ENCODE data around the gene RASAL3.

RASAL3 gene

DNA sequence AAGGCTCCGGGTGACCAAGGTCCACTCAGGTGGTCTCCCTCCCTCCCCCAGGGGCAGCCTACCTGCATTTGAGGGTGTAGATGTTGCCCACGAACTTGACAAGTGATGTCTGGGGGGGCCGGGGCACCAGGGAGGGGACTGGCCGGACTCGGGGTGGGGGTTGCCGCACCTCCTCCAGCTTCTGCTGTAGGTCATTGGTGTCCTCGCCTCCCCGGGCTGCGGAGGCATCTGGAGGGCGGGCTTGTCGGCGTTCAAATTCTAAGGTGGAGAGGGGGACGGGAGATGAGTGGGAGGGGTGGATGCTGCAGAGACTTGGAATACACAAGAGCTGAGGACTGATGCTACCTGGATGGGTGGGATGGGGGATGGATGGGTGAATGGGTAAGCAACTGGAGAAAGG, 40.2 kb downstream of the RASAL3 start:
- DNase-seq (ENCODE audit: low spot score) (no peak), ATAC-seq (ENCODE audit: low read depth) (no peak)
- H3K4me1 ChIP-seq (ENCODE audit: insufficient read depth, poor library complexity, severe bottlenecking), result no peaks in the 10 kb centered on the region
- H3K36me3 ChIP-seq (ENCODE audit: low read depth), result peaks cover 53% of the 10 kb centered on the region
- peaks cover 4% of the 10 kb centered on the region for H3K9me3 ChIP-seq (ENCODE audit: severe bottlenecking)
- no peak overlapping the region for H3K27ac ChIP-seq (ENCODE audit: poor library complexity, severe bottlenecking)
- no peak overlapping the region for H3K4me3 ChIP-seq (ENCODE audit: severe bottlenecking)
- TF ChIP-seq, protein P1, sequence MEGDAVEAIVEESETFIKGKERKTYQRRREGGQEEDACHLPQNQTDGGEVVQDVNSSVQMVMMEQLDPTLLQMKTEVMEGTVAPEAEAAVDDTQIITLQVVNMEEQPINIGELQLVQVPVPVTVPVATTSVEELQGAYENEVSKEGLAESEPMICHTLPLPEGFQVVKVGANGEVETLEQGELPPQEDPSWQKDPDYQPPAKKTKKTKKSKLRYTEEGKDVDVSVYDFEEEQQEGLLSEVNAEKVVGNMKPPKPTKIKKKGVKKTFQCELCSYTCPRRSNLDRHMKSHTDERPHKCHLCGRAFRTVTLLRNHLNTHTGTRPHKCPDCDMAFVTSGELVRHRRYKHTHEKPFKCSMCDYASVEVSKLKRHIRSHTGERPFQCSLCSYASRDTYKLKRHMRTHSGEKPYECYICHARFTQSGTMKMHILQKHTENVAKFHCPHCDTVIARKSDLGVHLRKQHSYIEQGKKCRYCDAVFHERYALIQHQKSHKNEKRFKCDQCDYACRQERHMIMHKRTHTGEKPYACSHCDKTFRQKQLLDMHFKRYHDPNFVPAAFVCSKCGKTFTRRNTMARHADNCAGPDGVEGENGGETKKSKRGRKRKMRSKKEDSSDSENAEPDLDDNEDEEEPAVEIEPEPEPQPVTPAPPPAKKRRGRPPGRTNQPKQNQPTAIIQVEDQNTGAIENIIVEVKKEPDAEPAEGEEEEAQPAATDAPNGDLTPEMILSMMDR (IDR thresholded peaks at IDR 0.05; ENCODE audit: poor library complexity, severe bottlenecking), result no peak
- H3K27me3 ChIP-seq (ENCODE audit: insufficient read depth, poor library complexity, severe bottlenecking), result no peaks in the 10 kb centered on the region

DNA sequence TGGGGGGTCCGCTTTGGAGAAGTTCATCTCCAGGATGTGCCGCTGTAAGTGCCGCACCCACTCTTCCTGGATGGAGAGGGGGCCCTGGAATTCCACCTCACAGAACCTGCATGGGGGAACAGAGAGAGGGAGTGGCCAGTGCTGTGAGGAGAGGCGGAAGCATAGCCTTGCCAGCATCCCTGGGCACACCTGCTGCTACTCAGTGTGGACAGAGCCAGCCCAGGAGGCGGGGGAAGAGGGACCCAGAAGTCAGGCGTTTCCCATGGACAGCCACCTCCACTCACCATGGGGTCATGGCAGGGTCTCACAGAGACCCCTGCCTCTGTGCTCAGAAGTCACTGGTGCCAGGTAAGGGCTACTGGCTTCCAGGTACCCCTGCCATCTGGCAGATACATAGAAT, 41.2 kb downstream of the RASAL3 start:
- Histone ChIP-seq H3K27ac (ENCODE audit: poor library complexity, severe bottlenecking) (no peak overlapping the region), H3K9me3 (ENCODE audit: severe bottlenecking) (peaks cover 4% of the 10 kb centered on the region), H3K27me3 (ENCODE audit: insufficient read depth, poor library complexity, severe bottlenecking) (no peaks in the 10 kb centered on the region), H3K36me3 (ENCODE audit: low read depth) (peaks cover 47% of the 10 kb centered on the region), H3K4me3 (ENCODE audit: severe bottlenecking) (no peak overlapping the region), H3K4me1 (ENCODE audit: insufficient read depth, poor library complexity, severe bottlenecking) (no peaks in the 10 kb centered on the region)
- TF ChIP-seq, protein P1 (IDR thresholded peaks at IDR 0.05; ENCODE audit: poor library complexity, severe bottlenecking), result no peak
- DNase-seq (ENCODE audit: low spot score) (no peak), ATAC-seq (ENCODE audit: low read depth) (no peak)

DNA sequence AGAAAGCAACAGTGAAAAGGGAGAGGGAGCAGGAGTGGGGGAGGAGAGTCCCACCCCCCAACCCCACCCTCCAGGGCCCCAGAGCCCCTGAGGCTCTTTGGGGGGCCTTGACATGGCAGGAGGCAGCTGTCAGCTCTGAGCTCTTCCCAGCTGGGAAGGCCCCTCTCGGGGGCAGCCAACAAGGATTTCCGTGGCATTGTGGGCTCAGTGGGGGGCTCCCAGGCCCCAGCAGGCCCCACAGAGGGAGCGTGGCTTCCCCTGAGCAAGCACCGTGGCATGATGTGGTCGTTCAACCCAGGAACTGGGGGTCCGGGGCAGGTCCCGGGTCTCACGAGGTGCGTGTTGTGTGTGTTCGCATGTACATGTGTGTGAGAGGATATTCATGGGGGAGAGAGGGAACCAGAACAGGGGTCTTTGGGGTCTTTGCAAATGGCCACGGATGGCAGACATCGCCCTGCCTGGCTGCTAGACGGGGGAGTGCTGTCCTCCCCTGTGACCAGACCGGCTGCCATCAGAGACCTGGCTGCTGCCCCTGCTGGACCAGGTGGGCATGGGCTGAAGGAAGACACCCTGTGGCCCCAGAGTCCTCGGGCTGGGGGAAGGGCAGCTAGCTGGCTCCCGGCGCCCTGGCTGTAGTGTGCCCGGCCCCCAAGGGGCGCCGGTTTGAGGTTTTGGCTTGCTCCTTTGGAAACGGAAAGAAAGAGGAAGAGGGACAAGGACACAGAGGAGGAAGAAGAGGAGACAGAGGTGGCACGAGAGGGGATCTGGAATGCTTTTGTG, 41.9 kb downstream of the RASAL3 start:
- DNase-seq (ENCODE audit: low spot score), result peak; percentile 47
- no peak for ATAC-seq (ENCODE audit: low read depth)
- Histone ChIP-seq H3K4me1 (ENCODE audit: insufficient read depth, poor library complexity, severe bottlenecking) (no peaks in the 10 kb centered on the region), H3K4me3 (ENCODE audit: severe bottlenecking) (no peak overlapping the region), H3K27me3 (ENCODE audit: insufficient read depth, poor library complexity, severe bottlenecking) (no peaks in the 10 kb centered on the region), H3K36me3 (ENCODE audit: low read depth) (peaks cover 40% of the 10 kb centered on the region), H3K27ac (ENCODE audit: poor library complexity, severe bottlenecking) (no peak overlapping the region), H3K9me3 (ENCODE audit: severe bottlenecking) (peaks cover 4% of the 10 kb centered on the region)
- TF ChIP-seq, protein P1 (IDR thresholded peaks at IDR 0.05; ENCODE audit: poor library complexity, severe bottlenecking), result no peak

DNA sequence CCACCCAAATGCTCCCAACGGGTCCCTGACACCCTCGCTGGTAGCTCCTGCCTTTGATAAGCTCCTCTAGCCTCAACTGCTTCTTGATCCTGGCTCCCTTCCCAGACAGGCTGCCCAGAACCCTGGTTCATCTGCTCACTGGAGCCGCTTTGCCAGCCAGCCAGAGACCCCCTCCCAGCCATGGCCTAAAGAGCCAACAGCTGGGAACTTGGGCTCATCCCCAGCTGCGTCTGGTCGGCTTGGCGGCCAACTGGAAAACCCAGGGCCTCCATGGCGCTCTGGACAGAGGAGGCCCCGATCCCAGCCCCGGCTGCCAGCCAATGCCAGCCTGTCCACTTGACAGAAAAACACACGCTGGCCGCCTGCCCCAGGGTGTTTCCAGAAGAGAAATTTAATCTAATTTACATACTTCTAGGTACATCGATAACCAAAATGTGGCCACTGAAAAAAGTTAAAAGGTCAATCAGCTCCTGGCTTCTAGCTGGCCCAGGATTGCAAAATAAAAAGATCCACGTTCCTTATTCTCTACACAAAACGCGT, 42.6 kb downstream of the RASAL3 start:
- DNase-seq (ENCODE audit: low spot score), result no peak
- Histone ChIP-seq H3K27ac (ENCODE audit: poor library complexity, severe bottlenecking) (no peak overlapping the region), H3K9me3 (ENCODE audit: severe bottlenecking) (peaks cover 4% of the 10 kb centered on the region), H3K27me3 (ENCODE audit: insufficient read depth, poor library complexity, severe bottlenecking) (no peaks in the 10 kb centered on the region), H3K4me1 (ENCODE audit: insufficient read depth, poor library complexity, severe bottlenecking) (no peaks in the 10 kb centered on the region), H3K36me3 (ENCODE audit: low read depth) (peaks cover 37% of the 10 kb centered on the region), H3K4me3 (ENCODE audit: severe bottlenecking) (no peak overlapping the region)
- TF ChIP-seq, protein P1 (IDR thresholded peaks at IDR 0.05; ENCODE audit: poor library complexity, severe bottlenecking), result no peak
- no peak for ATAC-seq (ENCODE audit: low read depth)

DNA sequence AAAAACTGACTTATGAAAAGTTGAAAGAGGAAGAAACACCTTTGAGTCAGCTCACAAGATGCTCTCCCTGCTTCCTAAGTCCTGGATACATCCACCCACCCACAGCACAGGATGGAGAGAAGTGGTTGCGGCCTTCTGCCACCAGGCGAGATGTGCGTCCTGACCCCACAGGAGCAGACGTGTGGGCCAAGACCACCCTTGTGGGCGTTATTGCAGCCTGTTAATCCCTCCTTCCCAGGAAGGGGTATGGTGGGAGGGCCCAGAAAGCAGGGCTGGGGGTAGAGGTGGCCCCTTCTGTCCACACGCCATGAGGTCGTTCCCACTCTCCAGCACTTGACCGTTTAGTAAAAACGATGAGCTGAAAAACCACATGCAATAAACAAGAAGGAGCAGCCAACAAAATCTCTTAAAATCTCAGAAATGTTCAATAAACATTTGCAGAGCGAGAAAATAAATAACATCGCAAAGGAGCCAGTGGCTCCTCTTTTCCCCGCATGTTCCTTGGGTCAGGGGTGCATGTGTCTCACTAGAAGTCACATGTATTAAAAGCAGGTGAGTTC, 43.1 kb downstream of the RASAL3 start:
- Histone ChIP-seq H3K27ac (ENCODE audit: poor library complexity, severe bottlenecking) (no peak overlapping the region), H3K9me3 (ENCODE audit: severe bottlenecking) (peaks cover 4% of the 10 kb centered on the region), H3K27me3 (ENCODE audit: insufficient read depth, poor library complexity, severe bottlenecking) (no peaks in the 10 kb centered on the region), H3K4me3 (ENCODE audit: severe bottlenecking) (no peak overlapping the region), H3K36me3 (ENCODE audit: low read depth) (peaks cover 36% of the 10 kb centered on the region), H3K4me1 (ENCODE audit: insufficient read depth, poor library complexity, severe bottlenecking) (no peaks in the 10 kb centered on the region)
- DNase-seq (ENCODE audit: low spot score) (no peak), ATAC-seq (ENCODE audit: low read depth) (no peak)
- TF ChIP-seq, protein P1 (IDR thresholded peaks at IDR 0.05; ENCODE audit: poor library complexity, severe bottlenecking), result no peak

Data from RWPE2 (cell line).